ENCODE measurements around the gene MTRR.

MTRR gene

GRCh38 chr5:7857926-7858632 lies 10.9 kb upstream of the MTRR start:
- no peak for DNase-seq

- DNase-seq: no peak
These were observed 2.8 kb upstream of the MTRR start for GRCh38 chr5:7866196-7866595.

- DNase-seq: no peak
These were observed 1.7 kb upstream of the MTRR start for GRCh38 chr5:7867260-7867659.

GRCh38 chr5:7868427-7868772 lies 548 bp upstream of the MTRR start:
- no peak for DNase-seq

- peak; percentile 56 for DNase-seq
These were observed 657 bp downstream of the MTRR start for GRCh38 chr5:7869474-7870136.

GRCh38 chr5:7871653-7872052 lies 2.7 kb downstream of the MTRR start:
- DNase-seq: no peak

- no peak for DNase-seq
These were observed 3.7 kb downstream of the MTRR start for GRCh38 chr5:7872517-7873130.

GRCh38 chr5:7873216-7873615 lies 4.3 kb downstream of the MTRR start:
- DNase-seq: peak; percentile 49

GRCh38 chr5:7874639-7875038 lies 5.7 kb downstream of the MTRR start:
- no peak for DNase-seq

GRCh38 chr5:7875151-7875550 lies 6.2 kb downstream of the MTRR start:
- DNase-seq: no peak

- DNase-seq: peak; percentile 32
These were observed 7.9 kb downstream of the MTRR start for GRCh38 chr5:7876867-7877266.

- DNase-seq: no peak
These were observed 8.9 kb downstream of the MTRR start for GRCh38 chr5:7877851-7878250.

GRCh38 chr5:7878381-7878873 lies 9.5 kb downstream of the MTRR start:
- no peak for DNase-seq

- DNase-seq: no peak
These were observed 12.1 kb downstream of the MTRR start for GRCh38 chr5:7881091-7881490.

GRCh38 chr5:7881816-7882215 lies 12.9 kb downstream of the MTRR start:
- DNase-seq: no peak

GRCh38 chr5:7882926-7883325 lies 14.0 kb downstream of the MTRR start:
- DNase-seq: no peak

- DNase-seq: no peak
These were observed 15.7 kb downstream of the MTRR start for GRCh38 chr5:7884491-7885267.

GRCh38 chr5:7886849-7887475 lies 18.0 kb downstream of the MTRR start:
- no peak for DNase-seq

GRCh38 chr5:7888901-7889300 lies 20.0 kb downstream of the MTRR start:
- no peak for DNase-seq

- no peak for DNase-seq
These were observed 25.5 kb downstream of the MTRR start for GRCh38 chr5:7894439-7894838.

- no peak for DNase-seq
These were observed 25.9 kb downstream of the MTRR start for GRCh38 chr5:7894860-7895259.

GRCh38 chr5:7897014-7897600 lies 28.2 kb downstream of the MTRR start:
- DNase-seq: peak; percentile 28

GRCh38 chr5:7902201-7902600 lies 33.3 kb downstream of the MTRR start:
- no peak for DNase-seq

Measured in activated naive CD4-positive, alpha-beta T cell treated with Interleukin-2 at 50 U/mL for 16 hours (primary cell).